Measurements from ENCODE around the gene DNAJC3.

- TF ChIP-seq CTCF (IDR thresholded peaks at IDR 0.05; ENCODE audit: low read depth, low read length, poor library complexity, severe bottlenecking) (no peak), EZH2phosphoT487 (IDR thresholded peaks at IDR 0.05; ENCODE audit: borderline replicate concordance, low read length) (no peak)
These were observed 34.8 kb upstream of the DNAJC3 start for GRCh38 chr13:95642028-95642621.

Measured in DOHH2 (cell line).